Ovary (tissue), 9 donors: ENCODE results near the gene INPP5E. TPM values are rescaled to one million over a fixed set of nuclear protein-coding genes. Genes with fewer than 3 reads are reported as not detected.

ENCODE experiments used
- DNase-seq, 5 donors: peaks; one replicate each; pipeline ENCODE4 v3.0.0-alpha.2; 2019 to 2020
- H3K27ac ChIP-seq, 2 donors: fragments of 200-600 bp; one replicate each; pipeline versions ENCODE4 v1.5.1 to v1.8.0; 2019 to 2022
- H3K27me3 ChIP-seq: fragments of 200-600 bp; one replicate; pipeline ENCODE4 v1.8.0; 2022
- H3K36me3 ChIP-seq: fragments of 200-600 bp; sonication (generic); one replicate; pipeline ENCODE4 v1.5.1; 2019
- H3K4me1 ChIP-seq: one replicate; pipeline ENCODE4 v1.8.1; 2013; ENCODE audit warnings: mild to moderate bottlenecking, moderate library complexity; ENCODE audit not compliant: insufficient read depth
- H3K4me3 ChIP-seq: fragments of 200-600 bp; sonication (generic); one replicate; pipeline ENCODE4 v1.5.1; 2017
- H3K9me3 ChIP-seq, 2 donors: fragments of 200-600 bp in 1 of 2; sonication (generic) in 1 of 2; one replicate each; pipeline versions ENCODE4 v1.5.1 to v1.8.1; 2013 to 2019; ENCODE audit warnings: mild to moderate bottlenecking in 1 of 2, moderate library complexity in 1 of 2
- EP300 ChIP-seq: sonication (generic); formaldehyde crosslinking; IDR thresholded peaks from one replicate; pipeline ENCODE4 v1.6.1; 2017; ENCODE audit warnings: antibody characterized with exemption
- POLR2A ChIP-seq: fragments of 450-650 bp; IDR thresholded peaks from one replicate; pipeline ENCODE4 v1.6.1; 2017; ENCODE audit warnings: antibody characterized with exemption, mild to moderate bottlenecking, moderate library complexity
- WGBS, 3 donors: extraction: QIAGEN DNeasy Blood & Tissue Kit in 1 of 3; methylation state at CpG; one replicate each; pipeline versions ENCODE4 v1.1.5 to v1.1.7; 2013 to 2017; 5-methylcytosine and 5-hydroxymethylcytosine counted together
- intact Hi-C, 4 donors: fragments of 100-400 bp; cut with DNase I; formaldehyde crosslinking; loops; one replicate each; pipeline versions ENCODE4 v1.11.0 to v1.15.1; 2022 to 2023
- polyA plus RNA-seq, 2 donors: library from polyadenylated mRNA; stranded (reverse); fragments of 200-250 nt in 1 of 2; fragments of 350-450 nt in 1 of 2; fragmentation: Illumina TruSeq in 1 of 2; extraction: RNeasy Lipid Tissue Mini Kit (QIAGEN cat#74804) in 1 of 2; gene quantifications; one replicate each; pipeline ENCODE4 v1.2.3, GENCODE V29; 2013 to 2014
- total RNA-seq, 7 donors: library from RNA; depleted of rRNA in 2 of 7; stranded (reverse); fragments of >200 nt in 2 of 7; fragmentation: NEBNext Ultra II Directional in 3 of 7; extraction: Animal tissue kit (Norgen Biotek cat#: 25700) in 3 of 7; gene quantifications; one replicate each; pipeline versions ENCODE4 v1.1.0 to v1.2.4, GENCODE V29; 2016 to 2023
- TF ChIP-seq, protein P1 (sequence below), 3 donors: fragments of 450-650 bp in 2 of 3; fragments of 200-600 bp in 1 of 3; IDR thresholded peaks; one replicate each; pipeline versions ENCODE4 v1.5.1 to v1.8.0; 2016 to 2022; ENCODE audit warnings: antibody characterized with exemption in 3 of 3, mild to moderate bottlenecking in 1 of 3
- donor health status: DM: no; HTN: no; CAD: no; lungs with moderate emphysema.
- donor health status: DM: no; HTN: no; CAD: no.
- donor health status: Bipolar disorder and iron deficiency.
- donor health status: DM: yes; HTN: yes; CAD: no.
- donor health status: DM: no; HTN: no; CAD: no.
- donor health status: DM: yes; HTN: yes; CAD: no.

The INPP5E gene
- total and polyA plus RNA-seq, 9 donors = 3.4 to 18.5 (median 15.0) TPM

DNA sequence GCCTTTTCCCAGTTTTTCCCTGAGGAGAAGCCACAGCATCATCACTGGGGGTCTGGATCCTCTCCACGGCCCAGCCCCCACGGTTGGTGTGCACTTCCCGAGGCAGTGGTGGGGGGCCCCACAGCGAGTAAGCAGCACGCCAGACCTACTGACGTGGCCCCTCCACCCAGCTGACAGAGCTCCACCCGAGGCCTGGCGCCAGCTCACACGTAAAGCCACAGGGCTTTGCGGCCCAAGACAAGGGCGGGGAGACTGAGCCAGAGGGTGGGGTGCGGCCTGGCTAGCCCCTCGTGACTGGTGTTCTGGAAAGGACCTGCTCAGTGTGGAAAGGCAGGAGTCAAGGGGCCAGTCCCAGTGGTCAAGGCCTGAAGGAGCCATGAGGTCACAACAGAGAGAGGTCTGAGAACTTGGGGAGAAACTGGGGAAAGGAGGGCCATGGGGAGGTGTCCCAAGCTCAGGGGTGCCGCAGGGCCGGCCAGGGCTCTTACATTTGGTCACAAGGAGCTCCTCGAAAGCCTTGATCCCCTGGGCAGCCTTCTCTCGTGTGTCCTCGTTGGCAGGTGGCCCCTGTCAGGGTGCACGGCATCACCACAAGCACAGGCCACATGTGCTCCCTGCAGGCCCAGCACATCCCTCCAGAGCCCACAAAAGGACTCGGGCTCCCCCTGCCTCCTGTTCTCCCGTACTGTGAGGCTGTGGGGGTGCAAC lies 45.2 kb downstream of the INPP5E start:
- Histone ChIP-seq H3K4me1 (peaks cover 9% of the 10 kb centered on the region), H3K4me3 (no peak overlapping the region), H3K36me3 (no peaks in the 10 kb centered on the region), H3K27me3 (no peaks in the 10 kb centered on the region), H3K9me3 (no peaks in the 10 kb centered on the region), H3K27ac (no peak overlapping the region)
- intact Hi-C loops = no loop called here
- 91 to 95% (median 93%) methylated on average over 21 of the region's 21 CpGs for WGBS, 3 donors
- TF ChIP-seq EP300 (no peak), POLR2A (no peak)
- TF ChIP-seq, protein P1, sequence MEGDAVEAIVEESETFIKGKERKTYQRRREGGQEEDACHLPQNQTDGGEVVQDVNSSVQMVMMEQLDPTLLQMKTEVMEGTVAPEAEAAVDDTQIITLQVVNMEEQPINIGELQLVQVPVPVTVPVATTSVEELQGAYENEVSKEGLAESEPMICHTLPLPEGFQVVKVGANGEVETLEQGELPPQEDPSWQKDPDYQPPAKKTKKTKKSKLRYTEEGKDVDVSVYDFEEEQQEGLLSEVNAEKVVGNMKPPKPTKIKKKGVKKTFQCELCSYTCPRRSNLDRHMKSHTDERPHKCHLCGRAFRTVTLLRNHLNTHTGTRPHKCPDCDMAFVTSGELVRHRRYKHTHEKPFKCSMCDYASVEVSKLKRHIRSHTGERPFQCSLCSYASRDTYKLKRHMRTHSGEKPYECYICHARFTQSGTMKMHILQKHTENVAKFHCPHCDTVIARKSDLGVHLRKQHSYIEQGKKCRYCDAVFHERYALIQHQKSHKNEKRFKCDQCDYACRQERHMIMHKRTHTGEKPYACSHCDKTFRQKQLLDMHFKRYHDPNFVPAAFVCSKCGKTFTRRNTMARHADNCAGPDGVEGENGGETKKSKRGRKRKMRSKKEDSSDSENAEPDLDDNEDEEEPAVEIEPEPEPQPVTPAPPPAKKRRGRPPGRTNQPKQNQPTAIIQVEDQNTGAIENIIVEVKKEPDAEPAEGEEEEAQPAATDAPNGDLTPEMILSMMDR (IDR thresholded peaks at IDR 0.05) = no peak
- DNase-seq = no peak

DNA sequence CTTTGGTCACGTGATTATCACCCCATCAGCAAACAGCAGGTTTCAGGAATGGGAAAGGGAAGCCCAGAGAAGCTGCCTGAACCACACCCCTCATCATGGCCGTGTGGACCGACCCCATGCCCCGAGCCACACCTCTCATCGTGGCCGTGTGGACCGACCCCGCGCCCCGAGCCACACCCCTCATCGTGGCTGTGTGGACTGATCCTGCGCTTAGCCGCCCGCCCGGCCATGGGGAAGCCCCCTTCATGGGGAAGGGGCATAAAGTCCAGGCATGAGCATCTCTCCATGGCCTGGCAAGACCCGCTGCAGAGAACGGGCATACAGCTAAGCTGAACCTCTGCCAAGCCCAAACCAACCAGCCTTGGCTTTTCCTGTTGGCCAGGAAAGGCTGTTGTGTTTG lies 46.1 kb downstream of the INPP5E start:
- Histone ChIP-seq H3K36me3 (no peaks in the 10 kb centered on the region), H3K9me3 (no peaks in the 10 kb centered on the region), H3K4me3 (no peak overlapping the region), H3K27ac (no peak overlapping the region), H3K4me1 (no peaks in the 10 kb centered on the region), H3K27me3 (no peaks in the 10 kb centered on the region)
- peak in 1 of 5 donors; percentile 19 for DNase-seq
- TF ChIP-seq EP300 (no peak), POLR2A (no peak)
- TF ChIP-seq, protein P1 (IDR thresholded peaks at IDR 0.05) = no peak
- 84% methylated on average over 17 of the region's 17 CpGs for WGBS, 3 donors
- intact Hi-C loops = no loop called here

DNA sequence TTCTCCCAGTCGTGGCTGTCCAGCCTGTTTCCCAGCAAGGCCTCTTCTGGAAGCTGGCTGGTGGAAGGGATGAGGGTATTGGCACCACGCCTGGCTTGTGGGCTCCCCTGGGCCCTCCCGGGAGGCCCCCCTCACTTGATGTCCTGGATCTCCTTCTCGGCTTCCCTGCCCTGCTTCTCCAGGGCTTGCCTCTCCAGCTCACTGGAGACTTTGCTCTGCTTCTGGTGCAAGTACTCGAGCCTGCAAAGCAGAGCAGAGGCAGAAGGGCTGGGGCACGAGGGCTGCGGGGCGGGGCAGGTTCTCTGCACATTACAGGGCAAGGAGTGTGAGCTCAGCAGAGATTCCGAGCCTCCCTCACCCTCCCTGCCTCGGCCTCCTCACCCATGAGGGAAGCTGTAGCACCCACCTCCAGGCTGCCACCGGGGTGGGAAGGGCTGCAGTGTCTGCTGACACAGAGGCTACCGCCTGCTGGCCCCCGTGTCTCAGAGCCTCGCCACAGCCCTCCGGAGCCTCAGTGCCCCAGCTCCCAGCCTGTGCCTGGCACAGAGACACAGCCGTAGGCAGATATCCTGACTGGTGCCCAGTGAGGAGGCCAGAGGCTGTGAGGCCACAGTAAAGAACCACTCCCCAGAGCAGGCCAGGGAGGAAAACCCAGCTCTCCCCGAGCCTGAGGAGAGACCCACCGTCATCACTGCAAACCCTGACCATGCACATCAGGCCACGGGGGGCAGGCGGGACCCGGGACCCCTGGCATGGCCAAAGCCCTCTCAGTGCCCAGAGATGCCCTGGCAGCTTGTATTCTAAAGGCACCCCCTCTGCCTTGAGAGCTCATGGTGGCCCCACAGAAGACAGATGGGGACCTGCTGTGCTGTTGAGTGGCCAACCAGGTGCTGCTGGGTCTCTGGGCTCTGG lies 46.9 kb downstream of the INPP5E start:
- Histone ChIP-seq H3K27me3 (no peaks in the 10 kb centered on the region), H3K27ac (no peak overlapping the region), H3K4me3 (no peak overlapping the region), H3K36me3 (no peaks in the 10 kb centered on the region), H3K4me1 (no peaks in the 10 kb centered on the region), H3K9me3 (no peaks in the 10 kb centered on the region)
- TF ChIP-seq POLR2A (no peak), EP300 (no peak)
- TF ChIP-seq, protein P1 (IDR thresholded peaks at IDR 0.05) = no peak
- DNase-seq = no peak
- intact Hi-C loops = no loop called here
- 83 to 88% (median 87%) methylated on average over 21 of the region's 21 CpGs for WGBS, 3 donors

DNA sequence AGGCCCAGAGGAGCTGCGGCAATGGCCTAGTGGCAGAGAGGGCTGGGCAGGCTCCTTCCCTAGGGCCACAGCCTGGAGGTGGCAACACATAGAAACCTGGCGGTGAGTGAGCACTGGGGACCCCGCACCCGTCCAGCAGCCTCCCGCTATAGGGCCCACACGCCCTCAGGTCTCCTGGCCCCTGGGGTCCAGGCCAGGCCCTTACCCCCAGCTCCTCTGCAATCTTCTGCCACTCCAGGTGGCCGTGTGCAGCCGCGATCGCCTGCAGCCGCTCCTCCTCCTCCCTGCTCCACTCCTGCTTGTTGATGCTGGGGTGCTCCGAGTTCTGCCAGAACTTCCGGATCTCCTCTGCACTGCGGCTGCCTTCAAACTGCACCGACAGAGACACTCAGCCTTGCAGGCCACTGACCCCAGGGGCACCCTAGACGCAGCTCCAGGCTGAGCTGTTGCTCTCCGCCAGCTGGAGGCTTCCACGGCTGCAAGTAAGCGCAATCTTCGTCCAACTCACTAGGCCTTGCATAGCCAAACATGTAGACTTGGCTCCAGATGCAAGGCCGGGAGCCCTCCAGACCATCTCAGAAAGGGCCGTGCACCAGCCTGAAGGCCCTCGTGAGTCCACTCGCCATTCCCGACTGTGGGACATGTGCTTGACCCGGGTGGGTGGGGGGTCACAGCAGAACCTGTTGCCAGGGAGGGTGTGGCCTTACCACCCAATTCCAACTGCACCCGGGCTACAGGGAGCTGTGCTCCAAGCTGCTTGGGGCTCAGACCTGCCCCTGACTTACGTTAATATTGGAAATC lies 47.7 kb downstream of the INPP5E start:
- Histone ChIP-seq H3K9me3 (no peaks in the 10 kb centered on the region), H3K4me3 (no peak overlapping the region), H3K27ac (no peak overlapping the region), H3K27me3 (no peaks in the 10 kb centered on the region), H3K4me1 (no peaks in the 10 kb centered on the region), H3K36me3 (no peaks in the 10 kb centered on the region)
- no peak for DNase-seq
- TF ChIP-seq POLR2A (no peak), EP300 (no peak)
- TF ChIP-seq, protein P1 (IDR thresholded peaks at IDR 0.05) = no peak
- 84 to 88% (median 88%) methylated on average over 28 of the region's 28 CpGs for WGBS, 3 donors
- intact Hi-C loops = no loop called here
